WERI-Rb-1 (cell line): ENCODE data around the gene ARID1B.

Experiments used
- DNase-seq: peaks from one replicate; pipeline ENCODE4 v3.0.0-alpha.2; 2020
- H3K27ac ChIP-seq: fragments of 250-450 bp; sonication (Bioruptor Pico); 2 replicates; pipeline ENCODE4 v1.5.1; 2020; ENCODE audit warnings: mild to moderate bottlenecking, moderate library complexity
- H3K27me3 ChIP-seq: fragments of 250-450 bp; sonication (Bioruptor Pico); 2 replicates; pipeline ENCODE4 v1.5.1; 2021; ENCODE audit warnings: mild to moderate bottlenecking, low read depth, moderate library complexity; ENCODE audit not compliant: insufficient read depth, severe bottlenecking
- H3K36me3 ChIP-seq: fragments of 250-450 bp; sonication (Bioruptor Pico); 2 replicates; pipeline ENCODE4 v1.5.1; 2020; ENCODE audit warnings: mild to moderate bottlenecking, moderate library complexity
- H3K4me3 ChIP-seq: 2 replicates; pipeline ENCODE4 v1.5.1; 2011; ENCODE audit warnings: low read depth, mild to moderate bottlenecking, control low read depth, low read length
- H3K9me3 ChIP-seq: fragments of 250-450 bp; sonication (Bioruptor Pico); 2 replicates; pipeline ENCODE4 v1.5.1; 2021; ENCODE audit warnings: mild to moderate bottlenecking, moderate library complexity; ENCODE audit not compliant: severe bottlenecking
- TF ChIP-seq, protein P1 (sequence below): IDR thresholded peaks from 2 replicates; pipeline ENCODE4 v1.5.1; 2011; ENCODE audit warnings: low read depth, mild to moderate bottlenecking, control low read depth, inconsistent platforms, low read length

Gene ARID1B

DNA sequence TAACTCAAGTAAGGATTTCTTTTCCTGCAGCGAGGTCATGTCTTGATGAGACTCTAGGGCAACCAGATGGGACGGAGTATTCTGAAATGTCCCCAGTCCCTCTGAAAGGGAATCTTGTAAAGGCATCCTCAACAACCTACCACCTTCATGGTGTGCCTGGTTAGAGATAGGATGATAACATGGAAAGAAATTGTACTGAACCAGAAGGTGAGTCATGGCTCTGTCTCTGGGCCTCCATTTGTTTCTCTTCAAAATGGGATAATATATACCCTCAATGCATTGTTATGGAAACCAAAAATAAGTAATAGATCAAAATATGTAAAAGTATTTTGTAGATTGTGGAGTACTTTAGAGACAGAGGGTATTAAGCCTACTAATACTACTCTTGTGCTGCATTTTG lies 219.1 kb downstream of the ARID1B start:
- TF ChIP-seq, protein P1, sequence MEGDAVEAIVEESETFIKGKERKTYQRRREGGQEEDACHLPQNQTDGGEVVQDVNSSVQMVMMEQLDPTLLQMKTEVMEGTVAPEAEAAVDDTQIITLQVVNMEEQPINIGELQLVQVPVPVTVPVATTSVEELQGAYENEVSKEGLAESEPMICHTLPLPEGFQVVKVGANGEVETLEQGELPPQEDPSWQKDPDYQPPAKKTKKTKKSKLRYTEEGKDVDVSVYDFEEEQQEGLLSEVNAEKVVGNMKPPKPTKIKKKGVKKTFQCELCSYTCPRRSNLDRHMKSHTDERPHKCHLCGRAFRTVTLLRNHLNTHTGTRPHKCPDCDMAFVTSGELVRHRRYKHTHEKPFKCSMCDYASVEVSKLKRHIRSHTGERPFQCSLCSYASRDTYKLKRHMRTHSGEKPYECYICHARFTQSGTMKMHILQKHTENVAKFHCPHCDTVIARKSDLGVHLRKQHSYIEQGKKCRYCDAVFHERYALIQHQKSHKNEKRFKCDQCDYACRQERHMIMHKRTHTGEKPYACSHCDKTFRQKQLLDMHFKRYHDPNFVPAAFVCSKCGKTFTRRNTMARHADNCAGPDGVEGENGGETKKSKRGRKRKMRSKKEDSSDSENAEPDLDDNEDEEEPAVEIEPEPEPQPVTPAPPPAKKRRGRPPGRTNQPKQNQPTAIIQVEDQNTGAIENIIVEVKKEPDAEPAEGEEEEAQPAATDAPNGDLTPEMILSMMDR = no peak
- Histone ChIP-seq H3K4me3 (no peak overlapping the region), H3K9me3 (no peaks in the 10 kb centered on the region), H3K27me3 (no peaks in the 10 kb centered on the region), H3K27ac (no peak overlapping the region), H3K36me3 (no peaks in the 10 kb centered on the region)
- DNase-seq = no peak

DNA sequence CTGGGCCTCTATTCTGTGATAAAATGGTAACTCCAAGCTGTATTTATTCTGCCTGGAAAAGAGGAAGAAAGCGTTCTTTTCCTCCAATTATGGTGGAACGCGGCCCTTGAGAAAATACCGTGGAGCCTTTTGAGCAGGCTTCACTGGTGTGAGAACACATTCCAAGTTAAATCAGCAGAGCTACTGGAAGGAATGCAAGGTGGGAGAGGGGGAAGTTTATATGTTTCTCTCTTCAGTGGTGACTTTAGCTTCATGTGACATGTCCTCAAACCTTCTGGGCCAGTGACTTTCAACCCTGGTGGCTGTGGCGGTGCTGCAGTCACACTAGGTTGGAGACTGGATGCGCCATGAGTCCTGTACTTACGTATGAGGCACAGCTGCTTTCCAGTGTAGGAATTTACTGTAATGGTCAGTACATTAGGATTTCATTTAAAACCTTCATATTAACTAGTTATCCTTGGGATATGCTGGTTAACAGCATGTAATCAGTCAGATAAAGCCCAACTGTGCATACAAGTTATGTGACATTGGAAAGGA lies 221.7 kb downstream of the ARID1B start:
- Histone ChIP-seq H3K9me3 (no peaks in the 10 kb centered on the region), H3K36me3 (no peaks in the 10 kb centered on the region), H3K4me3 (no peak overlapping the region), H3K27ac (no peak overlapping the region), H3K27me3 (no peaks in the 10 kb centered on the region)
- no peak for DNase-seq
- TF ChIP-seq, protein P1 = no peak

DNA sequence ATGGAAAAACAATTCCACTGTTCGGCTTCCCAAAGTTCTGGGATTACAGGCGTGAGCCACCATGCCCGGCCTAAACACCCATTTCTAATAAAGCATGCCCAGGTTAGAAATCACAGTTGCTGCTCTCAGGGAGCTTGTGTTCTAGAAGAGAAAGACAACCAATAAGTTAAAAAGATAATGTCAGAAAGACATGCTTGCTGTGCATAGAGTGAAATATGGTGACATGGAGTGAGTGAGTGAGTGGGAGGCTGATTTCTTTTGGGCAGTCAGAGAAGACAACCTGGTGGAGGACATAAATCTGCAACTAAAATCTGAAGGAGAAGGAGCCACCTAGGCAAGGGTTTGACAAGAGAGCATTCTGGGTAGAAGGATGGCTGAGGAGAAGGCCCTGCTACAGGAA lies 222.6 kb downstream of the ARID1B start:
- TF ChIP-seq, protein P1 = no peak
- no peak for DNase-seq

DNA sequence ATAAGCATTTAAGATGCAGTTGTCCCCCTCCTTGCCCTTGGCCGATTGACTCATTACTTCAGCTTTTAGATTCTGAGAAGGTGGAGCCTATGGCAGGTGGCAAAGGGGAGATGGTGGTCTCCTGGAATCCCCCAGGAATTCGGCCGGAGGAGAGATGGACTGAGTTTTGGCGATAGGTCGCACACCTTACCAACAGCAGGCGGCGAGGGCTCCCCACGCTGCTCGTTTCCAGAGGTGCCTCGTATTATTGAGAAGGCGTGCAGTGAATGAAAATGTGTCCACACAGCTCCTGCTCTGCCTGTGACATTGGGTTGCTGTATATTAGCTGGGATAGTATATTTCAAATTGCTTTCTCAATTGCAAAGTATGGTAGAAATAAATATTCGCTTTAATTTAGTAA lies 224.5 kb downstream of the ARID1B start:
- TF ChIP-seq, protein P1 = no peak
- H3K4me3 ChIP-seq = no peak overlapping the region
- no peaks in the 10 kb centered on the region for H3K36me3 ChIP-seq
- no peak for DNase-seq
- no peaks in the 10 kb centered on the region for H3K27me3 ChIP-seq
- no peak overlapping the region for H3K27ac ChIP-seq
- no peaks in the 10 kb centered on the region for H3K9me3 ChIP-seq

More for the DNA sequence above, 222.6 kb downstream of the ARID1B start:
- Histone ChIP-seq H3K9me3 (no peaks in the 10 kb centered on the region), H3K27me3 (no peaks in the 10 kb centered on the region), H3K27ac (no peak overlapping the region), H3K36me3 (no peaks in the 10 kb centered on the region), H3K4me3 (no peak overlapping the region)

DNA sequence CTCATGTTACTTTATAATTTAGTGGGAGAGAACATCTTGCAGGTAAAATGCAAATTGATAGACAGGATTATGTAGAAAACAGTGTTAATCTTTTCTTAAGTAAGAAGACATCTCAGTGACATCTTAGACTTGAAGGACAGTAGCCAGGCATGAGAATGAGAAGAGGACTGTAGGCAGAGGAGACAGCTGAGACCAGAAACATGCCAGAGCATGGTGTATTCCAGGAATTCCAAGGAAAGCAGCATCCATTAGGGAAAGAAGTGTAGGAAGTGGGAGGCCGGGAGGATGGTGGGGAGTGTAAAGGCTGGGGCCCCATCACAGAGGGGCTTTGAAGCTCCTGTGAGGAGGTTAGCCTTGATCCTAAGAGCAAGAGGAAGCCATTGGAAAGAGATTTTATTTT lies 225.6 kb downstream of the ARID1B start:
- no peaks in the 10 kb centered on the region for H3K27me3 ChIP-seq
- no peaks in the 10 kb centered on the region for H3K36me3 ChIP-seq
- TF ChIP-seq, protein P1 = no peak
- no peak overlapping the region for H3K4me3 ChIP-seq
- DNase-seq = no peak
- no peaks in the 10 kb centered on the region for H3K9me3 ChIP-seq
- H3K27ac ChIP-seq = no peak overlapping the region

DNA sequence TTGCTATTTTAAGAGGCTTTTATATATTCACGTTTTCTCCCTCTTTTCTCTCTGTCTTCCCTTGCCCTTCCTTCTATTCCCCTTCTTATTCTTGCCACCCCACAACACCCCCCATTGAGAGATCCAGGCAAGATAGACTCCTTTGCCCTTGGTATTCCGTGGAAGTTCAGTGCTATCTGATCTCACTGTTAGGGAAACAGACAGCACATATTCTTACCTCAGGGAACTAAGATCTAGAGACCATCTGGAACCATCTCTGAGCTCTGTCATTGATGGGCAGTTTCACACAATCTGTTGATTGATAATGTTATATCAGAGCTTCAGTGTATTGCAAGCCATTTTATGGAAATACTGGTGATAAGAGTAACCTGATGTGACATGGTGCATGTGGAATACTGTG lies 228.8 kb downstream of the ARID1B start:
- TF ChIP-seq, protein P1 = no peak
- no peaks in the 10 kb centered on the region for H3K9me3 ChIP-seq
- H3K4me3 ChIP-seq = no peak overlapping the region
- DNase-seq = no peak
- no peak overlapping the region for H3K27ac ChIP-seq
- no peaks in the 10 kb centered on the region for H3K27me3 ChIP-seq
- H3K36me3 ChIP-seq = no peaks in the 10 kb centered on the region
